ENCODE data around the gene P2RY14.

DNA sequence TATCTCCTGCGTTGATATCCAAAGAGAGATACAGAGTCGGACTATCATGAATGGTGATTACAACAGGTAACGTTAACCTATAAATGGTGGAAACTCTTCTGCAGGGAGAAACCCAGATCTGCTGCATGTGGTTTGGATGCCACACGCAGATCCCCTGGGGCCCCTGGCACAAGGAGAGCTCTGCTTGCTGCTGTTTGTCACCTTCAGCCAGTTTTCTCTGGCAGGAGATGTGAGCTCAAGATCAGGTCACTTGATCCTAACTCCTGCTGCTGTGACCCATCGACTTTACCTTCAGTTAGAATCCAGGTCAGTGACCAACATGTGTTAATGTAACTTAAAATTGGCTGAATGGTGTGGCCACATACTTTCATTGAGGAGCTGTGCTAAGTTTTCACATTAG, 51.5 kb downstream of the P2RY14 start:
- TF ChIP-seq CTCF (optimal IDR thresholded peaks at IDR 0.05 in 1 of 3, IDR thresholded peaks at IDR 0.05 in 1 of 3, conservative IDR thresholded peaks at IDR 0.05 in 1 of 3; ENCODE audit: extremely low read depth in 1 of 3, insufficient read depth in 2 of 3, low read length in 3 of 3), result no peak
- TF ChIP-seq EZH2 (IDR thresholded peaks at IDR 0.05; ENCODE audit: low read length), result no peak
